Left lung (tissue), 10 donors: ENCODE data around the gene ART3. TPM values are rescaled to one million over a fixed set of nuclear protein-coding genes. Genes with fewer than 3 reads are reported as not detected.

Source experiments
- ATAC-seq: fragments of 200-7000 bp; cut with Tn5 transposase; one replicate; pipeline ENCODE4 v1.9.1; 2020; ENCODE audit warnings: moderate library complexity
- DNase-seq, 4 donors: peaks; one replicate each; pipeline ENCODE4 v3.0.0-alpha.2; 2013 to 2020
- H3K27ac ChIP-seq, 2 donors: fragments of 200-600 bp; sonication (generic) in 1 of 2; one replicate each; pipeline versions ENCODE4 v1.5.0 to v1.8.0; 2020 to 2021
- H3K27me3 ChIP-seq, 2 donors: fragments of 200-600 bp; sonication (generic) in 1 of 2; one replicate each; pipeline versions ENCODE4 v1.5.0 to v1.8.0; 2020 to 2021
- H3K36me3 ChIP-seq, 2 donors: fragments of 200-600 bp; sonication (generic) in 1 of 2; one replicate each; pipeline versions ENCODE4 v1.5.0 to v1.8.0; 2020 to 2021
- H3K4me1 ChIP-seq, 2 donors: fragments of 200-600 bp; one replicate each; pipeline ENCODE4 v1.8.0; 2021
- H3K4me3 ChIP-seq, 2 donors: fragments of 200-600 bp; sonication (generic) in 1 of 2; one replicate each; pipeline versions ENCODE4 v1.5.0 to v1.8.0; 2020 to 2021; ENCODE audit warnings: mild to moderate bottlenecking in 1 of 2
- H3K9me3 ChIP-seq, 2 donors: fragments of 200-600 bp; sonication (generic) in 1 of 2; one replicate each; pipeline versions ENCODE4 v1.5.0 to v1.8.0; 2020 to 2021
- CTCF ChIP-seq, 2 donors: fragments of 200-600 bp; sonication (generic) in 1 of 2; IDR thresholded peaks; one replicate each; pipeline versions ENCODE4 v1.5.0 to v1.8.0; 2021; ENCODE audit warnings: antibody characterized with exemption in 2 of 2
- intact Hi-C, 2 donors: fragments of 100-400 bp; cut with DNase I; formaldehyde crosslinking; loops; one replicate each; pipeline versions ENCODE4 v1.11.2 to v1.14.2; 2022
- polyA plus RNA-seq, 6 donors: library from polyadenylated mRNA; unstranded; fragments of 120-200 nt; gene quantifications; one replicate each; pipeline ENCODE4 v1.2.1, GENCODE V29; 2013; ENCODE audit not compliant: insufficient read length in 6 of 6
- total RNA-seq, 2 donors: library from RNA; stranded (reverse); fragmentation: NEBNext Ultra II Directional; extraction: Animal tissue kit (Norgen Biotek cat#: 25700); gene quantifications; one replicate each; pipeline ENCODE4 v1.2.1, GENCODE V29; 2021
- donor health status: DM: no; HTN: yes; CAD: no.
- donor health status: DM: no; HTN: no; CAD: no.

Gene ART3
- total and polyA plus RNA-seq, 8 donors, result 0.15 to 0.62 (median 0.36) TPM; not detected in 2

GRCh38 chr4:76087007-76087769 lies 12.7 kb downstream of the ART3 start:
- H3K27me3 ChIP-seq, result no peaks in the 10 kb centered on the region
- no peak overlapping the region for H3K27ac ChIP-seq
- TF ChIP-seq CTCF (IDR thresholded peaks at IDR 0.05), result peak in 1 of 2 donors; percentile 41
- ATAC-seq, result peak; percentile 91
- H3K4me1 ChIP-seq, result peaks cover 0 to 12% of the 10 kb centered on the region in 2 donors
- H3K9me3 ChIP-seq, result no peaks in the 10 kb centered on the region
- no peak overlapping the region for H3K4me3 ChIP-seq
- DNase-seq, result peak in 2 of 4 donors; percentile 23 to 44
- H3K36me3 ChIP-seq, result no peaks in the 10 kb centered on the region
- intact Hi-C loops, result no loop called here

- intact Hi-C loops, result no loop called here
- Histone ChIP-seq H3K27me3 (no peaks in the 10 kb centered on the region), H3K4me3 (no peak overlapping the region), H3K36me3 (no peaks in the 10 kb centered on the region), H3K9me3 (no peaks in the 10 kb centered on the region), H3K27ac (no peak overlapping the region), H3K4me1 (peaks cover 0 to 12% of the 10 kb centered on the region in 2 donors)
- TF ChIP-seq CTCF (IDR thresholded peaks at IDR 0.05), result no peak
- ATAC-seq, result no peak
- DNase-seq, result no peak
These were observed 14.2 kb downstream of the ART3 start for GRCh38 chr4:76088719-76089118.

GRCh38 chr4:76090241-76090691 lies 15.8 kb downstream of the ART3 start:
- Histone ChIP-seq H3K27ac (peak overlapping the region in 1 of 2 donors; percentile 66), H3K36me3 (no peaks in the 10 kb centered on the region), H3K4me1 (peaks cover 0 to 12% of the 10 kb centered on the region in 2 donors), H3K9me3 (no peaks in the 10 kb centered on the region), H3K27me3 (no peaks in the 10 kb centered on the region), H3K4me3 (no peak overlapping the region)
- DNase-seq (peak in 2 of 4 donors; percentile 15 to 53), ATAC-seq (peak; percentile 85)
- no peak for TF ChIP-seq CTCF (IDR thresholded peaks at IDR 0.05)
- intact Hi-C loops, result no loop called here

- H3K4me3 ChIP-seq, result no peak overlapping the region
- no peak overlapping the region for H3K27ac ChIP-seq
- no peak for DNase-seq
- no peaks in the 10 kb centered on the region for H3K27me3 ChIP-seq
- intact Hi-C loops, result no loop called here
- peaks cover 0 to 12% of the 10 kb centered on the region in 2 donors for H3K4me1 ChIP-seq
- H3K36me3 ChIP-seq, result no peaks in the 10 kb centered on the region
- H3K9me3 ChIP-seq, result no peaks in the 10 kb centered on the region
- no peak for ATAC-seq
- TF ChIP-seq CTCF (IDR thresholded peaks at IDR 0.05), result no peak
These were observed 16.5 kb downstream of the ART3 start for GRCh38 chr4:76091052-76091451.

GRCh38 chr4:76095568-76095967 lies 21.1 kb downstream of the ART3 start:
- DNase-seq (no peak), ATAC-seq (no peak)
- Histone ChIP-seq H3K4me1 (no peaks in the 10 kb centered on the region), H3K27ac (no peak overlapping the region), H3K36me3 (no peaks in the 10 kb centered on the region), H3K4me3 (no peak overlapping the region), H3K9me3 (no peaks in the 10 kb centered on the region), H3K27me3 (no peaks in the 10 kb centered on the region)
- no peak for TF ChIP-seq CTCF (IDR thresholded peaks at IDR 0.05)
- intact Hi-C loops, result no loop called here
